OCI-LY7 (cell line): Measurements from ENCODE around the gene CFB. TPM values are rescaled to one million over a fixed set of nuclear protein-coding genes. Genes with fewer than 3 reads are reported as not detected.

Source experiments
- BruUV-seq: library from RNA; stranded (reverse); fragments of 400-500 nt; replicated peaks from 2 replicates; lab custom pipeline; 2021; lab: Mats Ljungman, UMichigan
- CTCF ChIA-PET: fragments of 300-600 bp; sonication (Branson Sonifier 250); formaldehyde crosslinking; loops from one replicate; lab custom pipeline; 2022; ENCODE audit warnings: antibody characterized with exemption; ENCODE audit not compliant: unreplicated experiment; lab: Charles Lee
- POLR2A ChIA-PET: fragments of 300-600 bp; sonication (Branson Sonifier 250); formaldehyde crosslinking; loops from one replicate; lab custom pipeline; 2022; ENCODE audit warnings: antibody characterized with exemption; lab: Charles Lee
- DNase-seq: peaks from one replicate; pipeline ENCODE4 v3.0.0-alpha.2; 2015; ENCODE audit warnings: low spot score
- H2AFZ ChIP-seq: fragments of 200-600 bp; sonication (generic), shearing (Covaris generic); 2 replicates; pipeline ENCODE4 v1.6.1; 2014; ENCODE audit warnings: mild to moderate bottlenecking, antibody characterized with exemption, low read length, moderate library complexity
- H3K27ac ChIP-seq: fragments of 200-600 bp; sonication (generic); 2 replicates; pipeline ENCODE4 v1.5.1; 2014; ENCODE audit warnings: mixed run types, low read depth, mild to moderate bottlenecking, moderate library complexity, low read length, inconsistent platforms; ENCODE audit not compliant: poor library complexity, severe bottlenecking
- H3K36me3 ChIP-seq: fragments of 200-600 bp; sonication (generic); 2 replicates; pipeline ENCODE4 v1.6.1; 2014; ENCODE audit warnings: mild to moderate bottlenecking, antibody characterized with exemption, low read length, moderate library complexity, mixed read lengths; ENCODE audit not compliant: insufficient read depth
- H3K4me1 ChIP-seq: fragments of 200-600 bp; sonication (generic); 2 replicates; pipeline ENCODE4 v1.5.1; 2014; ENCODE audit warnings: mild to moderate bottlenecking, low read length; ENCODE audit not compliant: insufficient read depth, poor library complexity, severe bottlenecking
- H3K4me2 ChIP-seq: fragments of 200-600 bp; sonication (generic); 2 replicates; pipeline ENCODE4 v1.6.1; 2014; ENCODE audit warnings: mild to moderate bottlenecking, low read length
- H3K4me3 ChIP-seq: fragments of 200-600 bp; sonication (generic); 2 replicates; pipeline ENCODE4 v1.5.1; 2014; ENCODE audit warnings: mild to moderate bottlenecking, low read depth, low read length; ENCODE audit not compliant: poor library complexity, severe bottlenecking
- H3K79me2 ChIP-seq: fragments of 200-600 bp; sonication (generic); 2 replicates; pipeline ENCODE4 v1.6.1; 2016; ENCODE audit warnings: low read depth, mild to moderate bottlenecking, low read length, moderate library complexity, mixed read lengths; ENCODE audit not compliant: insufficient read depth
- H3K9me2 ChIP-seq: fragments of 200-600 bp; sonication (generic); 2 replicates; pipeline ENCODE4 v1.6.1; 2016; ENCODE audit warnings: mild to moderate bottlenecking, low read length, mixed read lengths; ENCODE audit not compliant: insufficient read depth
- H3K9me3 ChIP-seq: fragments of 200-600 bp; sonication (generic); 2 replicates; pipeline ENCODE4 v1.6.1; 2014; ENCODE audit warnings: mild to moderate bottlenecking, mixed run types, low read length, mixed read lengths
- H4K20me1 ChIP-seq: fragments of 200-600 bp; sonication (generic); 2 replicates; pipeline ENCODE4 v1.6.1; 2014; ENCODE audit warnings: mild to moderate bottlenecking, antibody characterized with exemption, low read length, moderate library complexity, mixed read lengths; ENCODE audit not compliant: insufficient read depth
- CTCF ChIP-seq: fragments of 200-600 bp; sonication (generic); conservative IDR thresholded peaks from 2 replicates; pipeline ENCODE4 v1.5.1; 2014; ENCODE audit warnings: mild to moderate bottlenecking, antibody characterized with exemption, low read length, moderate library complexity, mixed read lengths
- EZH2phosphoT487 ChIP-seq: fragments of 200-600 bp; sonication (generic); IDR thresholded peaks from 2 replicates; pipeline ENCODE4 v1.6.1; 2018; ENCODE audit warnings: low read depth, borderline replicate concordance, mild to moderate bottlenecking, mixed run types, antibody characterized with exemption, low read length, moderate library complexity, mixed read lengths
- intact Hi-C: fragments of 100-400 bp; cut with micrococcal nuclease; formaldehyde crosslinking; loops from one replicate; pipeline ENCODE4 v1.10.0; 2022; ENCODE audit not compliant: unreplicated experiment
- total RNA-seq, 2 experiments: library from RNA; depleted of rRNA in 1 of 2; stranded (reverse); fragments of >200 nt in 1 of 2; shearing (Covaris generic) in 1 of 2; gene quantifications; 2 replicates each; pipeline ENCODE4 v1.2.3, GENCODE V29; 2014 to 2022

The CFB gene
- total RNA-seq, 2 experiments from 2014 or later = 1.1 to 1.2 TPM

- Histone ChIP-seq H2AFZ (no peak overlapping the region), H3K9me3 (no peaks in the 10 kb centered on the region), H3K4me2 (peak overlapping the region; percentile 98), H3K79me2 (peaks cover 18% of the 10 kb centered on the region; the same call in 1 of the 2 replicates), H3K4me1 (peaks cover 25% of the 10 kb centered on the region), H3K36me3 (peaks cover 51% of the 10 kb centered on the region), H3K9me2 (no peaks in the 10 kb centered on the region), H3K27ac (no peak overlapping the region), H4K20me1 (no peaks in the 10 kb centered on the region), H3K4me3 (peak overlapping the region; percentile 82)
- intact Hi-C loops = no loop called here
- BruUV-seq = no TSS peak
- no peak for TF ChIP-seq CTCF
- TF ChIP-seq EZH2phosphoT487 = no peak
- no peak for DNase-seq
- POLR2A ChIA-PET = interaction anchor here (3.7 kb wide), 1 partner anchor 12 kb away, joined by 26 read pairs; the partner anchor contains the start of genes NELFE and SKIC2
- CTCF ChIA-PET = interaction anchor here (1.0 kb wide), 1 partner anchor 48 kb away, joined by 3 read pairs; no protein-coding TSS in a partner anchor
These were observed 24.8 kb downstream of the CFB start for GRCh38 chr6:31970604-31971271.

- peak overlapping the region; percentile 98 for H3K4me2 ChIP-seq
- H3K79me2 ChIP-seq = peaks cover 18% of the 10 kb centered on the region; the same call in 1 of the 2 replicates
- peak overlapping the region; percentile 82 for H3K4me3 ChIP-seq
- peak overlapping the region; percentile 71; the same call in 1 of the 2 replicates for H2AFZ ChIP-seq
- no peak for TF ChIP-seq EZH2phosphoT487
- TF ChIP-seq CTCF = no peak
- POLR2A ChIA-PET = interaction anchor here (0.6 to 3.7 kb wide), 3 partner anchors 13 to 309 kb away, joined by 3 to 26 read pairs (median 4); partner anchors contain the start of genes NELFE and SKIC2
- H3K4me1 ChIP-seq = peaks cover 25% of the 10 kb centered on the region
- no peaks in the 10 kb centered on the region for H3K9me2 ChIP-seq
- intact Hi-C loops = no loop called here
- peak overlapping the region; percentile 70 for H3K27ac ChIP-seq
- no peaks in the 10 kb centered on the region for H3K9me3 ChIP-seq
- no peaks in the 10 kb centered on the region for H4K20me1 ChIP-seq
- DNase-seq = no peak
- peaks cover 44% of the 10 kb centered on the region for H3K36me3 ChIP-seq
- BruUV-seq = TSS peak; percentile 84
- CTCF ChIA-PET = interaction anchor here (0.6 to 1.0 kb wide), 2 partner anchors 48 to 83 kb away, joined by 3 to 4 read pairs; no protein-coding TSS in a partner anchor
These were observed 25.5 kb downstream of the CFB start for GRCh38 chr6:31971279-31971992.
